ENCODE results near the gene COPS6. TPM values are rescaled to one million over a fixed set of nuclear protein-coding genes. Genes with fewer than 3 reads are reported as not detected.

The COPS6 gene
- total RNA-seq = 10 to 100 TPM; 88.1 to 99.5 TPM
- polyA plus RNA-seq (ENCODE audit: insufficient read depth, low read depth, low replicate concordance) = 141 TPM
- long read RNA-seq, donor 1, transcript COPS6-207 (3 exons, 835 nt) = minor isoform, 5 of 103 reads
- long read RNA-seq, donor 1, transcript COPS6-201 (10 exons, 1,432 nt) = major isoform, 80 of 103 reads
- long read RNA-seq, donor 1, partial matches to known transcripts = 12 of 103 reads
- long read RNA-seq, donor 1, other reads (novel, unspliced or antisense) = 0 of 103 reads
- long read RNA-seq, donor 2, transcript COPS6-201 (10 exons, 1,432 nt) = major isoform, 57 of 61 reads
- long read RNA-seq, donor 2, partial matches to known transcripts = 0 of 61 reads
- long read RNA-seq, donor 2, other reads (novel, unspliced or antisense) = 0 of 61 reads

GRCh38 chr7:100088621-100089457, at the start of gene COPS6:
COPS6 (plus strand) TSS chr7:100088969; CDS start chr7:100088991, 22 bp downstream.
- WGBS, 2 donors = 0 to 2% methylated on average over 22 to 44 of the region's 68 CpGs
- intact Hi-C loops (cut with DNase I; ENCODE audit: low total_unique reads) = loop anchor here (5.0 to 10.0 kb wide), 2 partner anchors 38 to 94 kb away; partner anchors contain the start of gene MBLAC1
- Histone ChIP-seq H3K4me3 (peak within 1 kb of the TSS; percentile 74 to 91), H3K4me1 (peaks cover 27% of the 10 kb centered on the region), H3K27me3 (no peaks in the 10 kb centered on the region), H3K9me3 (no peaks in the 10 kb centered on the region), H3K27ac (peak within 1 kb of the TSS; percentile 84 to 87), H3K36me3 (ENCODE audit: low read depth, missing control alignments) (no peaks in the 10 kb centered on the region)
- TF ChIP-seq CTCF (IDR thresholded peaks at IDR 0.05) (peak in 1 of 3 experiments; percentile 41), POLR2A (IDR thresholded peaks at IDR 0.05) (peak; percentile 71)
- peak; percentile 84 for DNase-seq

GRCh38 chr7:100040575-100040974, 48.2 kb upstream of the COPS6 start:
- H3K9me3 ChIP-seq = no peaks in the 10 kb centered on the region
- 73 to 82% methylated on average over 7 of the region's 7 CpGs for WGBS, 2 donors
- H3K27me3 ChIP-seq = no peaks in the 10 kb centered on the region
- H3K36me3 ChIP-seq (ENCODE audit: low read depth, missing control alignments) = no peaks in the 10 kb centered on the region
- TF ChIP-seq POLR2A (IDR thresholded peaks at IDR 0.05) (no peak), CTCF (IDR thresholded peaks at IDR 0.05) (no peak)
- intact Hi-C loops (cut with DNase I; ENCODE audit: low total_unique reads) = no loop called here
- H3K27ac ChIP-seq = no peak overlapping the region
- DNase-seq = no peak
- H3K4me1 ChIP-seq = peaks cover 15% of the 10 kb centered on the region
- H3K4me3 ChIP-seq = no peak overlapping the region

- Histone ChIP-seq H3K36me3 (ENCODE audit: low read depth, missing control alignments) (no peaks in the 10 kb centered on the region), H3K4me1 (no peaks in the 10 kb centered on the region), H3K27me3 (no peaks in the 10 kb centered on the region), H3K4me3 (no peak overlapping the region), H3K9me3 (no peaks in the 10 kb centered on the region), H3K27ac (no peak overlapping the region)
- TF ChIP-seq CTCF (IDR thresholded peaks at IDR 0.05) = no peak
- no peak for TF ChIP-seq POLR2A (IDR thresholded peaks at IDR 0.05)
- WGBS, 2 donors = 56 to 62% methylated on average over 6 of the region's 6 CpGs
- intact Hi-C loops (cut with DNase I; ENCODE audit: low total_unique reads) = no loop called here
- no peak for DNase-seq
These were observed 44.1 kb upstream of the COPS6 start for GRCh38 chr7:100044718-100045117.

GRCh38 chr7:100048680-100049079, 40.1 kb upstream of the COPS6 start:
- intact Hi-C loops (cut with DNase I; ENCODE audit: low total_unique reads) = no loop called here
- no peak for TF ChIP-seq CTCF (IDR thresholded peaks at IDR 0.05)
- no peak for TF ChIP-seq POLR2A (IDR thresholded peaks at IDR 0.05)
- no peak for DNase-seq
- Histone ChIP-seq H3K27ac (no peak overlapping the region), H3K9me3 (no peaks in the 10 kb centered on the region), H3K27me3 (no peaks in the 10 kb centered on the region), H3K4me3 (no peak overlapping the region), H3K4me1 (peaks cover 23% of the 10 kb centered on the region), H3K36me3 (ENCODE audit: low read depth, missing control alignments) (no peaks in the 10 kb centered on the region)
- WGBS, 2 donors = 84 to 87% methylated on average over 4 of the region's 4 CpGs
